GM10248 (cell line): ENCODE results near the gene STIMATE.

Experiments
- CTCF ChIA-PET: fragments of 300-600 bp; sonication (Branson Sonifier 250); formaldehyde crosslinking; extraction: SDS; loops from one replicate; lab custom pipeline; 2021; ENCODE audit warnings: antibody characterized with exemption; lab: Yijun Ruan, JAX
- POLR2A ChIA-PET: fragments of 350-650 bp; sonication (Branson Sonifier 250); formaldehyde crosslinking; extraction: SDS; loops from one replicate; lab custom pipeline; 2020; ENCODE audit warnings: antibody characterized with exemption; lab: Yijun Ruan, JAX
- DNase-seq: peaks from one replicate; pipeline ENCODE4 v3.0.0; 2012; ENCODE audit errors: extremely low spot score
- CTCF ChIP-seq: IDR thresholded peaks from 2 replicates; pipeline ENCODE4 v1.5.1; 2012; ENCODE audit warnings: mild to moderate bottlenecking, low read depth; ENCODE audit errors: extremely low read depth, missing control alignments, control extremely low read depth

STIMATE gene

GRCh38 chr3:52917044-52917443 lies 19.7 kb upstream of the STIMATE start:
- POLR2A ChIA-PET: no interaction called here
- CTCF ChIA-PET: no interaction called here
- no peak for DNase-seq
- TF ChIP-seq CTCF: no peak

GRCh38 chr3:52915294-52915693 lies 17.9 kb upstream of the STIMATE start:
- POLR2A ChIA-PET: no interaction called here
- DNase-seq: no peak
- CTCF ChIA-PET: interaction anchor here (0.9 to 1.7 kb wide), 6 partner anchors 10 to 111 kb away, joined by 3 to 9 read pairs (median 3); no protein-coding TSS in a partner anchor
- no peak for TF ChIP-seq CTCF

GRCh38 chr3:52912885-52913731 lies 15.8 kb upstream of the STIMATE start:
- CTCF ChIA-PET: interaction anchor here (0.8 to 2.1 kb wide), 6 partner anchors 12 to 158 kb away, joined by 3 to 10 read pairs (median 3); no protein-coding TSS in a partner anchor
- POLR2A ChIA-PET: no interaction called here
- DNase-seq: no peak

GRCh38 chr3:52910823-52911222 lies 13.5 kb upstream of the STIMATE start:
- no peak for DNase-seq
- POLR2A ChIA-PET: no interaction called here
- CTCF ChIA-PET: interaction anchor here (1.1 kb wide), 2 partner anchors 10 to 11 kb away, joined by 3 read pairs; no protein-coding TSS in a partner anchor
- TF ChIP-seq CTCF: no peak

More at GRCh38 chr3:52912885-52913731, 15.8 kb upstream of the STIMATE start:
- no peak for TF ChIP-seq CTCF

- DNase-seq: no peak
- no peak for TF ChIP-seq CTCF
- CTCF ChIA-PET: interaction anchor here (1.2 to 2.1 kb wide), 4 partner anchors 9 to 27 kb away, joined by 4 to 5 read pairs (median 4); partner anchors contain the start of gene STIMATE
- POLR2A ChIA-PET: no interaction called here
These were observed 10.1 kb upstream of the STIMATE start for GRCh38 chr3:52907497-52907896.

GRCh38 chr3:52904552-52904951 lies 7.2 kb upstream of the STIMATE start:
- CTCF ChIA-PET: interaction anchor here (0.9 to 1.8 kb wide), 6 partner anchors 9 to 106 kb away, joined by 3 to 4 read pairs (median 3); no protein-coding TSS in a partner anchor
- no peak for TF ChIP-seq CTCF
- DNase-seq: no peak
- POLR2A ChIA-PET: no interaction called here
